Lower lobe of right lung (tissue), 2 donors: Measurements from ENCODE around the gene SUPT6H. TPM values are rescaled to one million over a fixed set of nuclear protein-coding genes. Genes with fewer than 3 reads are reported as not detected.

Source experiments
- ATAC-seq, 2 donors: fragments of 200-7000 bp; cut with Tn5 transposase; one replicate each; pipeline ENCODE4 v1.9.1; 2020 to 2022; ENCODE audit warnings: mild to moderate bottlenecking in 2 of 2, moderate library complexity in 2 of 2
- DNase-seq: peaks from one replicate; pipeline ENCODE4 v3.0.0-alpha.2; 2020
- H3K27ac ChIP-seq: fragments of 200-600 bp; one replicate; pipeline ENCODE4 v1.8.0; 2022
- H3K27me3 ChIP-seq: fragments of 200-600 bp; one replicate; pipeline ENCODE4 v1.8.0; 2022; ENCODE audit warnings: low read depth
- H3K36me3 ChIP-seq: fragments of 200-600 bp; one replicate; pipeline ENCODE4 v1.8.0; 2022; ENCODE audit warnings: mild to moderate bottlenecking
- H3K4me1 ChIP-seq: fragments of 200-600 bp; one replicate; pipeline ENCODE4 v1.8.0; 2022
- H3K4me3 ChIP-seq: fragments of 200-600 bp; one replicate; pipeline ENCODE4 v1.8.0; 2022; ENCODE audit warnings: mild to moderate bottlenecking
- H3K9me3 ChIP-seq: fragments of 200-600 bp; one replicate; pipeline ENCODE4 v1.8.0; 2022
- CTCF ChIP-seq: fragments of 200-600 bp; IDR thresholded peaks from one replicate; pipeline ENCODE4 v1.8.0; 2022; ENCODE audit warnings: antibody characterized with exemption, mild to moderate bottlenecking
- intact Hi-C: fragments of 100-400 bp; cut with DNase I; formaldehyde crosslinking; loops from one replicate; pipeline ENCODE4 v1.11.0; 2022
- total RNA-seq: library from RNA; stranded (reverse); fragmentation: NEBNext Ultra II Directional; extraction: Animal tissue kit (Norgen Biotek cat#: 25700); gene quantifications from one replicate; pipeline ENCODE4 v1.2.1, GENCODE V29; 2021
- donor health status: DM: no; HTN: yes; CAD: no; lungs with severe emphysema.

The SUPT6H gene
- total RNA-seq, 1 donor from 2014 or later: 60.3 TPM

DNA sequence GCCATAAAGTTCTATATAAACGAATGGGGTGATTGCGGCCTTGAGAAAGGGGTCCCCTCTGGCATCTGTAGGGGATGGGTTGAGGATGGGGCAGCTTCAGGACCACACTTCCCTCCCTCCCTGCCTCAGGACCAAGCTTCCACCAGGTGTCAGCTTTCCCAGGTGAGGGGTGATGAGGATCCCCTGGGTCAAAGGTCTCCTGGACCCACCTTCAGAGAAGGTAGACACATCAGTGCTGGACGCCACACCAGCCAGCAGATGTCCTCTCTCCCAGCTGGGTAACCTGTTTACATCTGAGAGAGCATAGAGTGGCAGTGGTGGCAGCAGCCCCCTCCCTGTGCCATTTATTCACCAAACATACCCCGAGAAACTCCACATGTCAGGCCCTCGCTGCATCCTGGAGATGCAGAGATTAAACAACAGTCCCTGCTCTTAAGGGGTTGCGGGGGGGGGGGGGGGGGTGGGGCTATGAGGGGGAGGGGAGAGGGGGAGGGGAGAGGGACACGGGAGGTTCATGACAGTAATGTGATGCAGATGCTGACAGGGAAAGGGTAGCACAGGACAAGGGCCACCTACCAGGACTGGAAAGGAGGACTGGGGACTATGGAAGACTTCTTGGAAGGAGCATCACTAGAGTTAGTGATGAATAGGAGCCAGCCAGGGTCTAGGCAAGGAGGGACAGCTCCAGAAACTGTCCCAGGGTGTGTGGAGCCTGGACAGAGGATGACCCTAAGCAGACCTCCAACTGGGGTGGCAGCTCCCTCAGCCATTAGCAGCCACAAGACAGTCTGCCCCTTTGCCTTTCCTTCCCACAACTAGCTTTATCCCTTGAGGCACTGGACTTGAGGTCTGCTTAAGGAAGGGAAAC, 44.7 kb downstream of the SUPT6H start:
- intact Hi-C loops: no loop called here
- no peak overlapping the region for H3K4me3 ChIP-seq
- ATAC-seq: no peak

GRCh38 chr17:28707339-28707720, 45.3 kb downstream of the SUPT6H start:
- no peak for TF ChIP-seq CTCF
- Histone ChIP-seq H3K27ac (no peak overlapping the region), H3K36me3 (peaks cover 25% of the 10 kb centered on the region), H3K4me3 (no peak overlapping the region), H3K9me3 (no peaks in the 10 kb centered on the region), H3K27me3 (no peaks in the 10 kb centered on the region), H3K4me1 (peaks cover 9% of the 10 kb centered on the region)
- no peak for ATAC-seq
- DNase-seq: no peak
- intact Hi-C loops: no loop called here

More for the DNA sequence above, 44.7 kb downstream of the SUPT6H start:
- Histone ChIP-seq H3K4me1 (peaks cover 3% of the 10 kb centered on the region), H3K27ac (no peak overlapping the region), H3K36me3 (peaks cover 32% of the 10 kb centered on the region), H3K9me3 (no peaks in the 10 kb centered on the region), H3K27me3 (no peaks in the 10 kb centered on the region)
- TF ChIP-seq CTCF: no peak
- no peak for DNase-seq

GRCh38 chr17:28710861-28711722, 49.1 kb downstream of the SUPT6H start:
- Histone ChIP-seq H3K36me3 (peaks cover 25% of the 10 kb centered on the region), H3K9me3 (no peaks in the 10 kb centered on the region), H3K4me1 (peaks cover 13% of the 10 kb centered on the region), H3K27me3 (no peaks in the 10 kb centered on the region), H3K4me3 (peak overlapping the region; percentile 85), H3K27ac (peak overlapping the region; percentile 88)
- intact Hi-C loops: no loop called here
- peak; percentile 96 to 97 for ATAC-seq
- peak; percentile 92 for DNase-seq
- no peak for TF ChIP-seq CTCF

- Histone ChIP-seq H3K36me3 (peaks cover 24% of the 10 kb centered on the region), H3K4me1 (peaks cover 18% of the 10 kb centered on the region), H3K9me3 (no peaks in the 10 kb centered on the region), H3K4me3 (peak within 1 kb of the TSS; percentile 85), H3K27ac (peak within 1 kb of the TSS; percentile 88), H3K27me3 (no peaks in the 10 kb centered on the region)
- DNase-seq (no peak), ATAC-seq (peak in 1 of 2 donors; percentile 47)
- no peak for TF ChIP-seq CTCF
- intact Hi-C loops: no loop called here
Measured at GRCh38 chr17:28711723-28712031, 49.7 kb downstream of the SUPT6H start, which contains the start of gene PROCA1. Gene PROCA1 (minus strand): TSS chr17:28711888. CDS start chr17:28711660, 228 bp downstream.

- no peak for TF ChIP-seq CTCF
- H3K27ac ChIP-seq: peak overlapping the region; percentile 88
- no peaks in the 10 kb centered on the region for H3K27me3 ChIP-seq
- H3K4me3 ChIP-seq: peak overlapping the region; percentile 85
- intact Hi-C loops: no loop called here
- DNase-seq: peak; percentile 82
- H3K9me3 ChIP-seq: no peaks in the 10 kb centered on the region
- H3K36me3 ChIP-seq: peaks cover 24% of the 10 kb centered on the region
- peak; percentile 38 to 42 for ATAC-seq
- peaks cover 23% of the 10 kb centered on the region for H3K4me1 ChIP-seq
Measured at GRCh38 chr17:28712032-28712704, 50.2 kb downstream of the SUPT6H start.
